ENCODE data around the gene ZNF143.

The ZNF143 gene

DNA sequence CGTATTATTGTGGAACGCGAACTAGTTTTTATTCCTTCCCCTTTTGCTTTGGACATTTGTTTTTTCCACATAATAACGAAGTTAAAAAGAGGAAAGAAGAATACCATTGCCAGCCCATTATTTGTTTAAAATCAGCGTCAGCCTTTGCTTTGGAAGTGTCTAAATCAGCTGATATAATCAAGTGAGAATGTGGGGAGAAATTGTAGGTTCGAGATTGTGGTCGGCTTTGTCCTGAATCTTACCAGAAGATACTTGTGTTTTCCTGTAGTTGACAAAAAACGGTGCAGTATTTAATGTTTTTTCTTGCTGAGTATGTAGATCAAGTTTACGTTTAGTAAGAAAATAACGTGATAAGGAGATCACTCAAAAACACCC lies 935 bp downstream of the ZNF143 start:
- H3K36me3 ChIP-seq (ENCODE audit: control insufficient read depth, insufficient read depth, low read length), result no peaks in the 10 kb centered on the region
- peaks cover 5% of the 10 kb centered on the region for H3K4me1 ChIP-seq (ENCODE audit: control insufficient read depth, insufficient read depth, low read length, poor library complexity, severe bottlenecking)
- DNase-seq, result no peak
- H3K4me3 ChIP-seq (ENCODE audit: insufficient read depth, low read depth, low read length, poor library complexity, severe bottlenecking), result peak overlapping the region; percentile 73
- peak overlapping the region; percentile 97 for H3K27ac ChIP-seq (ENCODE audit: insufficient read depth, low read length, poor library complexity, severe bottlenecking)
- no peaks in the 10 kb centered on the region for H3K27me3 ChIP-seq (replicated peaks; ENCODE audit: control insufficient read depth, insufficient read depth, low read length, poor library complexity, severe bottlenecking)
- H3K9me3 ChIP-seq (ENCODE audit: control insufficient read depth, low read length), result no peaks in the 10 kb centered on the region

DNA sequence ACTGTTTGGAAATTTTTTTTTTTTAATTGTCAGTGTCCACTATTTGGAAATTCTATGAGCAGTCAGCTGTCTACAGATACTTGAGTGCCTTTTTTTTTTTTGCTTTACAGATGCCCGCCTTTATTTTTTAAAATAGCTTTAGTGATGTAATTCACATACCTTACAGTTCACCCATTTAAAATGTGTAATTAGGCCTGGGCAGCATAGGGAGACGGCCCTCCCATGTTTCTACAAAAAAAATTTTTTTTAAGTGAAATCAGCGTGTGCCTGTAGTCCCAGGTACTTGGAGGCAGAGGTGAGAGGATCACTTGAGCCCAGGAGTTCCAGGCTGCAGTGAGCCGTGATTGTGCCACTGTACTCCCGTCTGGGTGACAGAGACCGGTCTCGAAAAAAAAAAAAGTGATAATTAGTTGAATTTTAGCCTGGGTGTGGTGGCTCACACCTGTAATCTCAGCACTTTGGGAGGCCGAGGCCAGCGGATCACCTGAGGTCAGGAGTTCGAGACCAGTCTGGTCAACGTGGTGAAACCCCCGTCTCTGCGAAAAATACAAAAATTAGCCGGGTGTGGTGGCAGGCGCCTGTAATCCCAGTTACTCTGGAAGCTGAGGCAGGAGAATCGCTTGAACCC lies 1.5 kb downstream of the ZNF143 start:
- no peaks in the 10 kb centered on the region for H3K27me3 ChIP-seq (replicated peaks; ENCODE audit: control insufficient read depth, insufficient read depth, low read length, poor library complexity, severe bottlenecking)
- no peaks in the 10 kb centered on the region for H3K36me3 ChIP-seq (ENCODE audit: control insufficient read depth, insufficient read depth, low read length)
- peaks cover 5% of the 10 kb centered on the region for H3K4me1 ChIP-seq (ENCODE audit: control insufficient read depth, insufficient read depth, low read length, poor library complexity, severe bottlenecking)
- no peaks in the 10 kb centered on the region for H3K9me3 ChIP-seq (ENCODE audit: control insufficient read depth, low read length)
- peak overlapping the region; percentile 97 for H3K27ac ChIP-seq (ENCODE audit: insufficient read depth, low read length, poor library complexity, severe bottlenecking)
- DNase-seq, result no peak
- H3K4me3 ChIP-seq (ENCODE audit: insufficient read depth, low read depth, low read length, poor library complexity, severe bottlenecking), result peak overlapping the region; percentile 73

DNA sequence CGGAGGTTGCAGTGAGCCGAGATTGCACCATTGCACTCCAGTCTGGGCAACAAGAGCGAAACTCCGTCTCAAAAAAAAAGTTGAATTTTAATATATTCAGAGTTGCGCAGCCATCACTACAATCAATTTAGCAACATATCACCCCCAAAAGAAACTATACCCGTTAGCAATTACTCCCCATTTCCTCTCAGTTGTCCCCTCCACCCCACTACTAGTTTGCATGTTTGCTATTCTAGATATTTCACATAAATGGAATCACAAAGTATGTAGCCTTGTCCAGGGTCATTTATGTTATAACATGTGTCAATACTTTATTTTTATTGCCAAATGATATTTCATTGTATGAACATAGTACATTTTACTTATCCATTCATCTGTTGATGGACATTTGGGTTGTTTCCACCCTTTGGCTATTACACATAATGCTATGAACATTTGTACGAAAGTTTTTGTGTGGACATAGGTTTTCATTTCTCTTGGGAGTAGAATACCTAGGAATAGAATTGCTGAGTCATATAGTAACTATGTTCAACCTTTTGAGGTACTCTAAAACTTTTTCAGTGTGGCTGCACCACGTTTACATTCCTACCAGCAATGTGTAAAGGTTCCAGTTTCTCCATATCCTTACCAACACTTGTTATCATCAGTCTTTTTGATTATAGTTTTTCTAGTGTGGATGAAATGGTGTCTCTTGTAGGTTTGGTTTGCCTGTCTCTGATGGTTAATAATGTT lies 2.2 kb downstream of the ZNF143 start:
- Histone ChIP-seq H3K4me1 (ENCODE audit: control insufficient read depth, insufficient read depth, low read length, poor library complexity, severe bottlenecking) (peaks cover 5% of the 10 kb centered on the region), H3K27ac (ENCODE audit: insufficient read depth, low read length, poor library complexity, severe bottlenecking) (no peak overlapping the region), H3K36me3 (ENCODE audit: control insufficient read depth, insufficient read depth, low read length) (no peaks in the 10 kb centered on the region), H3K9me3 (ENCODE audit: control insufficient read depth, low read length) (no peaks in the 10 kb centered on the region), H3K27me3 (replicated peaks; ENCODE audit: control insufficient read depth, insufficient read depth, low read length, poor library complexity, severe bottlenecking) (no peaks in the 10 kb centered on the region), H3K4me3 (ENCODE audit: insufficient read depth, low read depth, low read length, poor library complexity, severe bottlenecking) (no peak overlapping the region)
- no peak for DNase-seq

DNA sequence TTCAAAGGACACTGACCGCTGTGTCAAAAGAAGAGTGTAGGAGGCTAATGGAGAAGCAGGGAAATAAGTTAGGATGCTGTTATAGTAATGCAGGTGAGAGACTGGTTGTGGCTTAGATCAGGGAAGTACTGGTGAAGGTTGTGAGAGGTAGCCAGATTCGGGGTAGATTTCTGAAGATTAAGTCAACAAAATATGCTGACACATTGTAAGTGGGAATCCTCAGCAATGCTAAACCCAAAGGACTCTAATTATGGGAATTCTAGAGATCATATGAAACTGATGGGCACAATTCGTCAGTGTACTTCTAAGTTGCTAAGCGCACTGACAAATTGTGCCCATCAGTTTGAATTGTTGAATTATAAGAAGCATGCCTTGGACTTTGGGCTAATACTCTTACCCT lies 10.0 kb downstream of the ZNF143 start:
- Histone ChIP-seq H3K4me1 (ENCODE audit: control insufficient read depth, insufficient read depth, low read length, poor library complexity, severe bottlenecking) (no peaks in the 10 kb centered on the region), H3K27ac (ENCODE audit: insufficient read depth, low read length, poor library complexity, severe bottlenecking) (no peak overlapping the region), H3K4me3 (ENCODE audit: insufficient read depth, low read depth, low read length, poor library complexity, severe bottlenecking) (no peak overlapping the region), H3K9me3 (ENCODE audit: control insufficient read depth, low read length) (no peaks in the 10 kb centered on the region), H3K36me3 (ENCODE audit: control insufficient read depth, insufficient read depth, low read length) (peaks cover 29% of the 10 kb centered on the region), H3K27me3 (replicated peaks; ENCODE audit: control insufficient read depth, insufficient read depth, low read length, poor library complexity, severe bottlenecking) (no peaks in the 10 kb centered on the region)
- no peak for DNase-seq

DNA sequence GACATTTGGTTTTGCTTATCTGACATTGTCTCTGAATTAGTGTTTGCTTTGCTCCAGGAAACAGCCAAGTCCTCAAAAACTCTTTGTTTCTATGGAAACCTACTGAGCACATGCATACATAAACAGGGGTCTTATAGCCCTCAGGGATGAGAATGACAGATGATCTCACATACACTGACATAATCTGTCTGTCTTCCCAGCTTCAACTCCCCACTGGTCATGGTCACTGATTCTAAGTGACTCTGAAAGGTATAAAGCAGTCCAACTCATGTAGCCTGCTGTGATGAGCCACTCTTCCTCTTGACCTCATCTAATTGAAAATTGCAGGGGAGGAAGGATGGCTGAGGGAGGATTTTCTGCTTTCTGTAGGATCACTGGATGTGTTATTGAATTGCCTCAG lies 12.6 kb downstream of the ZNF143 start:
- no peaks in the 10 kb centered on the region for H3K9me3 ChIP-seq (ENCODE audit: control insufficient read depth, low read length)
- peaks cover 39% of the 10 kb centered on the region for H3K36me3 ChIP-seq (ENCODE audit: control insufficient read depth, insufficient read depth, low read length)
- no peaks in the 10 kb centered on the region for H3K4me1 ChIP-seq (ENCODE audit: control insufficient read depth, insufficient read depth, low read length, poor library complexity, severe bottlenecking)
- no peaks in the 10 kb centered on the region for H3K27me3 ChIP-seq (replicated peaks; ENCODE audit: control insufficient read depth, insufficient read depth, low read length, poor library complexity, severe bottlenecking)
- no peak overlapping the region for H3K27ac ChIP-seq (ENCODE audit: insufficient read depth, low read length, poor library complexity, severe bottlenecking)
- no peak overlapping the region for H3K4me3 ChIP-seq (ENCODE audit: insufficient read depth, low read depth, low read length, poor library complexity, severe bottlenecking)
- no peak for DNase-seq

DNA sequence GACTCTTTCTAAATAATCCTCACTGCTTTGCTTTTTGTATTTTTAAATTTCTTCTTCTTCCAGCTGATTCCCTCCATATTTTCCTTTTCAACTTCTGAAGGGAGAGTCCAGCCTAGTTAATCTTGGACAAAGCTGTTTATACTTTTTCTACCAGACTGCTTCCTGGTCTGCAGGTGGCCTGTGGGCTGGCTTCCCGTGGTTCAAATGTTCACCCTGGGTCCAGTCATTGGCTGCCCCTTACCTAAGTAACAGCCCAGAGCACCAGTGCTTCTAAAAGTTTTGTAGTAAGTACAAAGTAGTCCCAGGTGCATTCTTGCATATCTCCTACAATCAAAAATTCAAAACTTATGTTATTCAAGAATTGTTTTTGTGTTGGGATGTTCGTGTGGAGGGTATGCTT lies 19.1 kb downstream of the ZNF143 start:
- DNase-seq, result no peak
- Histone ChIP-seq H3K36me3 (ENCODE audit: control insufficient read depth, insufficient read depth, low read length) (peaks cover 39% of the 10 kb centered on the region), H3K27ac (ENCODE audit: insufficient read depth, low read length, poor library complexity, severe bottlenecking) (no peak overlapping the region), H3K4me1 (ENCODE audit: control insufficient read depth, insufficient read depth, low read length, poor library complexity, severe bottlenecking) (no peaks in the 10 kb centered on the region), H3K9me3 (ENCODE audit: control insufficient read depth, low read length) (no peaks in the 10 kb centered on the region), H3K4me3 (ENCODE audit: insufficient read depth, low read depth, low read length, poor library complexity, severe bottlenecking) (no peak overlapping the region), H3K27me3 (replicated peaks; ENCODE audit: control insufficient read depth, insufficient read depth, low read length, poor library complexity, severe bottlenecking) (no peaks in the 10 kb centered on the region)

DNA sequence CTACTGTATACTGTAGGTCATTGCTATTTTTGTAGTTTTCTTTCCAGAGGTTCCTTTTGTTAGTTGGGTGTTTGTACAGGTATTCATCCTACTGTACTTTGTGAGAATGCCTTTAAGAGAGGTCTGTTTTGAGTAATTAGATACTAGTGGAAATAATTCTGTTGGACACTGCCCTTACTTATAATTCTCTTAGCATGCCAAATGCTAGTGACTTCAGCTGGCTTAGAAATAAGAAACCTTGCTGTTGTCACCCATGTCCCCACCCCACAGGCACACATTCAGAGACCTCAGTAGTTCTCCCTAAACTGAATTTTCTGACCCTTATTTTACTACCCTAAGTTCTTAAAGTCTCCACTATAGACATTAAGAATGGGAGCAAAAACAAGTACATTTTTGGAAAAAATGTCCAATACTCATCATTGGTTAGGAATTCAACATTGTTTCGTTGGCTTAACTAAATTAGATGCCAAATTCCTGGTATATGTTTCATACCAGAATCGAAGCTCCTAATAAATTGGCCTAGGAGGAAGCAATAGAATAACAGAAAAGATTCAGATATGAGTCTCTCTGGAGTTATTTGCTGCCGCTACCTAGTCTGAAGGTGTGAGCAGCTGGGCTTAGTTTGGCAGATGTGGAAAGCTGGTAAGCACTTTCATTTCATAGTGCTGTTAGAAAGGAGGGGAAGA lies 28.4 kb downstream of the ZNF143 start:
- Histone ChIP-seq H3K27me3 (replicated peaks; ENCODE audit: control insufficient read depth, insufficient read depth, low read length, poor library complexity, severe bottlenecking) (no peaks in the 10 kb centered on the region), H3K27ac (ENCODE audit: insufficient read depth, low read length, poor library complexity, severe bottlenecking) (no peak overlapping the region), H3K36me3 (ENCODE audit: control insufficient read depth, insufficient read depth, low read length) (peaks cover 27% of the 10 kb centered on the region), H3K4me1 (ENCODE audit: control insufficient read depth, insufficient read depth, low read length, poor library complexity, severe bottlenecking) (no peaks in the 10 kb centered on the region), H3K4me3 (ENCODE audit: insufficient read depth, low read depth, low read length, poor library complexity, severe bottlenecking) (no peak overlapping the region), H3K9me3 (ENCODE audit: control insufficient read depth, low read length) (no peaks in the 10 kb centered on the region)
- DNase-seq, result no peak

DNA sequence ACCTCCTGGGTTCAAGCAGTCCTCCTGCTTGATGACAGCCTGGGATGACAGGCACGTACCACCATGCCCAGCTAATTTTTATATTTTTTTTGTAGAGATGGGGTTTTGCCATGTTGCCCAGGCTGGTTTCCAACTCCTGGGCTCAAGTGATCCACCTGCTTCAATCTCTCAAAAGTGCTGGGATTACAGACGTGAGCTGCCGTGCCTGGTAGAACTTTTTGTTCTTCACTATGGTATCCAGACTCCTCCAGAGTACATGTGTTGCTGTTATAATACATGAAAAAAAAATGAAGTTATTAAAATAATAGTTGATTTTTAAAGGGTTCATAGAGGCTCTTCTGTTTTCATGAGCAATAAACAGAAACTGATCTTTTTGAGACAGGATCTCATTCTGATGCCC lies 29.6 kb downstream of the ZNF143 start:
- peaks cover 35% of the 10 kb centered on the region for H3K36me3 ChIP-seq (ENCODE audit: control insufficient read depth, insufficient read depth, low read length)
- no peaks in the 10 kb centered on the region for H3K9me3 ChIP-seq (ENCODE audit: control insufficient read depth, low read length)
- no peaks in the 10 kb centered on the region for H3K27me3 ChIP-seq (replicated peaks; ENCODE audit: control insufficient read depth, insufficient read depth, low read length, poor library complexity, severe bottlenecking)
- DNase-seq, result no peak
- no peaks in the 10 kb centered on the region for H3K4me1 ChIP-seq (ENCODE audit: control insufficient read depth, insufficient read depth, low read length, poor library complexity, severe bottlenecking)
- H3K27ac ChIP-seq (ENCODE audit: insufficient read depth, low read length, poor library complexity, severe bottlenecking), result no peak overlapping the region
- H3K4me3 ChIP-seq (ENCODE audit: insufficient read depth, low read depth, low read length, poor library complexity, severe bottlenecking), result no peak overlapping the region

DNA sequence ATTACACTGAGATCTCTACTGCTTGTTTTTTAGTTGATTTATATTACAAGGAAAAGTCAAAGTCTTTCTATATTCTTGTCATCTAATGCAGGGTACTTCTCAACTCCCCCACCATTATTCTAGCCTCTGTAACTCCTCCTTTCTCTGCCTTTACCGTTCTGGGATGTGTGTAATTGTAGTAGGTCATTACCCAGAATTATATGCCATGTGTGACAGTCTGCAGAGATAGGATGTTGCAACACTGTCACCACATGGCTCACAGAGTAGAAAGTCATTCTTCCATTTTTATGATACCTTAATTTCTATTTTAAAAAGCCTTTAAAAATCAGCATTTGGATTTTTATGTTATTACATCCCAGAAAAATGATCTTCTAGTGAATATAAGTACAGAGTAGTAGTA lies 32.7 kb downstream of the ZNF143 start:
- no peak overlapping the region for H3K27ac ChIP-seq (ENCODE audit: insufficient read depth, low read length, poor library complexity, severe bottlenecking)
- DNase-seq, result no peak
- H3K4me1 ChIP-seq (ENCODE audit: control insufficient read depth, insufficient read depth, low read length, poor library complexity, severe bottlenecking), result no peaks in the 10 kb centered on the region
- H3K27me3 ChIP-seq (replicated peaks; ENCODE audit: control insufficient read depth, insufficient read depth, low read length, poor library complexity, severe bottlenecking), result no peaks in the 10 kb centered on the region
- H3K4me3 ChIP-seq (ENCODE audit: insufficient read depth, low read depth, low read length, poor library complexity, severe bottlenecking), result no peak overlapping the region
- H3K9me3 ChIP-seq (ENCODE audit: control insufficient read depth, low read length), result no peaks in the 10 kb centered on the region
- peaks cover 48% of the 10 kb centered on the region for H3K36me3 ChIP-seq (ENCODE audit: control insufficient read depth, insufficient read depth, low read length)

DNA sequence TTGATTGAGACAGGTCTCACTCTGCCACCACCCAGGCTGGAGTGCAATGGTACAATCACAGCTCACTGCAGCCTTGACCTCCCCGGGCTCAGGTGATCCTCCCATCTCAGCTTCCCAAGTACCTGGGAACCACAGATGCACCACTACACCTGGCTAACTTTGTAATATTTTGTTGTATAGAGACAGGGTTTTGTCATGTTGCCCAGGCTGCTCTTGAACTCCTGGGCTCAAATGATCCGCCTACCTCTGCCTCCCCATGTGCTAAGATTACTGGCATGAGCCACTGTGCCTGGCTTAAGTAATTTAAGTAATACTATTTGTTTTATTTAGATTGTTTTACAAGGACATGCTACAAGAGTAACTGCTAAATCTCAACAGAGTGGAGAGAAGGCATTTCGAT lies 33.5 kb downstream of the ZNF143 start:
- H3K4me3 ChIP-seq (ENCODE audit: insufficient read depth, low read depth, low read length, poor library complexity, severe bottlenecking), result no peak overlapping the region
- no peak overlapping the region for H3K27ac ChIP-seq (ENCODE audit: insufficient read depth, low read length, poor library complexity, severe bottlenecking)
- no peaks in the 10 kb centered on the region for H3K9me3 ChIP-seq (ENCODE audit: control insufficient read depth, low read length)
- no peak for DNase-seq
- H3K36me3 ChIP-seq (ENCODE audit: control insufficient read depth, insufficient read depth, low read length), result peaks cover 52% of the 10 kb centered on the region
- no peaks in the 10 kb centered on the region for H3K4me1 ChIP-seq (ENCODE audit: control insufficient read depth, insufficient read depth, low read length, poor library complexity, severe bottlenecking)
- no peaks in the 10 kb centered on the region for H3K27me3 ChIP-seq (replicated peaks; ENCODE audit: control insufficient read depth, insufficient read depth, low read length, poor library complexity, severe bottlenecking)

Measured in effector memory CD4-positive, alpha-beta T cell (primary cell).